Lower lobe of right lung (tissue), 2 donors: ENCODE measurements around the gene COL10A1. TPM values are rescaled to one million over a fixed set of nuclear protein-coding genes. Genes with fewer than 3 reads are reported as not detected.

Experiments
- ATAC-seq, 2 donors: fragments of 200-7000 bp; cut with Tn5 transposase; one replicate each; pipeline ENCODE4 v1.9.1; 2020 to 2022; ENCODE audit warnings: mild to moderate bottlenecking in 2 of 2, moderate library complexity in 2 of 2
- DNase-seq: peaks from one replicate; pipeline ENCODE4 v3.0.0-alpha.2; 2020
- H3K27ac ChIP-seq: fragments of 200-600 bp; one replicate; pipeline ENCODE4 v1.8.0; 2022
- H3K27me3 ChIP-seq: fragments of 200-600 bp; one replicate; pipeline ENCODE4 v1.8.0; 2022; ENCODE audit warnings: low read depth
- H3K36me3 ChIP-seq: fragments of 200-600 bp; one replicate; pipeline ENCODE4 v1.8.0; 2022; ENCODE audit warnings: mild to moderate bottlenecking
- H3K4me1 ChIP-seq: fragments of 200-600 bp; one replicate; pipeline ENCODE4 v1.8.0; 2022
- H3K4me3 ChIP-seq: fragments of 200-600 bp; one replicate; pipeline ENCODE4 v1.8.0; 2022; ENCODE audit warnings: mild to moderate bottlenecking
- H3K9me3 ChIP-seq: fragments of 200-600 bp; one replicate; pipeline ENCODE4 v1.8.0; 2022
- CTCF ChIP-seq: fragments of 200-600 bp; IDR thresholded peaks from one replicate; pipeline ENCODE4 v1.8.0; 2022; ENCODE audit warnings: antibody characterized with exemption, mild to moderate bottlenecking
- intact Hi-C: fragments of 100-400 bp; cut with DNase I; formaldehyde crosslinking; loops from one replicate; pipeline ENCODE4 v1.11.0; 2022
- total RNA-seq: library from RNA; stranded (reverse); fragmentation: NEBNext Ultra II Directional; extraction: Animal tissue kit (Norgen Biotek cat#: 25700); gene quantifications from one replicate; pipeline ENCODE4 v1.2.1, GENCODE V29; 2021
- donor health status: DM: no; HTN: yes; CAD: no; lungs with severe emphysema.

COL10A1 gene
- total RNA-seq, 1 donor from 2014 or later, result 0.24 TPM

GRCh38 chr6:116144605-116145004, 18.7 kb upstream of the COL10A1 start:
- Histone ChIP-seq H3K4me3 (no peak overlapping the region), H3K27ac (no peak overlapping the region), H3K9me3 (no peaks in the 10 kb centered on the region), H3K27me3 (no peaks in the 10 kb centered on the region), H3K36me3 (no peaks in the 10 kb centered on the region), H3K4me1 (no peaks in the 10 kb centered on the region)
- no peak for DNase-seq
- no peak for ATAC-seq
- no peak for TF ChIP-seq CTCF
- intact Hi-C loops, result no loop called here

DNA sequence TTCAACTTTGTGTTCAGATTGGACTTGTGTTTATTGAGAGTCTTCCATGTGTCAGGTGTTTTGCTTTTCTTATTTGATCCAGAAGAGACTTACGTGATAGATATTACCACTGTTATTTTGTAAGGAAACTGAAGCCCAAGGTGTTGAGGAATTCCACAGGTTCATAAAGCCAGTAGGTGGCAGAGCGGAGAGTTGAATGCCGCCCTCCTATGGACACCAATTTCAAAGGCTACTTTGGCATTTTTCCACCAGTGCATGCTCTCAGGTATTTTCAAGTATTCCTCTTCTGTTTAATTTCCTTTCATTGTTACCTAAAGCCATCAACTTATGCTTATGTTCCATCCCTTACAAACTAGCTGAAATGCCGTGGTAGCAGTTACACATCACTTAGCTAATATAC, 14.0 kb upstream of the COL10A1 start:
- DNase-seq (no peak), ATAC-seq (peak in 1 of 2 donors; percentile 66)
- no peak overlapping the region for H3K27ac ChIP-seq
- H3K4me3 ChIP-seq, result no peak overlapping the region
- H3K27me3 ChIP-seq, result no peaks in the 10 kb centered on the region
- peak; percentile 24 for TF ChIP-seq CTCF
- H3K9me3 ChIP-seq, result no peaks in the 10 kb centered on the region
- intact Hi-C loops, result no loop called here
- H3K4me1 ChIP-seq, result no peaks in the 10 kb centered on the region
- no peaks in the 10 kb centered on the region for H3K36me3 ChIP-seq

GRCh38 chr6:116136933-116137340, 11.0 kb upstream of the COL10A1 start:
- no peaks in the 10 kb centered on the region for H3K9me3 ChIP-seq
- no peaks in the 10 kb centered on the region for H3K4me1 ChIP-seq
- intact Hi-C loops, result no loop called here
- no peaks in the 10 kb centered on the region for H3K27me3 ChIP-seq
- H3K36me3 ChIP-seq, result no peaks in the 10 kb centered on the region
- ATAC-seq, result no peak
- DNase-seq, result no peak
- H3K4me3 ChIP-seq, result no peak overlapping the region
- no peak overlapping the region for H3K27ac ChIP-seq
- TF ChIP-seq CTCF, result no peak

GRCh38 chr6:116136373-116136772, 10.4 kb upstream of the COL10A1 start:
- Histone ChIP-seq H3K36me3 (no peaks in the 10 kb centered on the region), H3K9me3 (no peaks in the 10 kb centered on the region), H3K4me1 (no peaks in the 10 kb centered on the region), H3K27ac (no peak overlapping the region), H3K4me3 (no peak overlapping the region), H3K27me3 (no peaks in the 10 kb centered on the region)
- ATAC-seq (no peak), DNase-seq (no peak)
- TF ChIP-seq CTCF, result no peak
- intact Hi-C loops, result no loop called here

GRCh38 chr6:116133453-116133852, 7.5 kb upstream of the COL10A1 start:
- H3K4me1 ChIP-seq, result no peaks in the 10 kb centered on the region

More at GRCh38 chr6:116133453-116133852, 7.5 kb upstream of the COL10A1 start:
- Histone ChIP-seq H3K27ac (no peak overlapping the region), H3K9me3 (no peaks in the 10 kb centered on the region), H3K27me3 (no peaks in the 10 kb centered on the region), H3K36me3 (no peaks in the 10 kb centered on the region), H3K4me3 (no peak overlapping the region)
- ATAC-seq (no peak), DNase-seq (no peak)
- no peak for TF ChIP-seq CTCF
- intact Hi-C loops, result no loop called here
